Osteocyte (in vitro differentiated cells): Measurements from ENCODE around the gene TAF1B. TPM values are rescaled to one million over a fixed set of nuclear protein-coding genes. Genes with fewer than 3 reads are reported as not detected.

Experiments
- DNase-seq: peaks from one replicate; pipeline ENCODE4 v3.0.0; 2021; ENCODE audit warnings: mixed read lengths; ENCODE audit not compliant: unreplicated experiment; ENCODE audit errors: extremely low spot score
- H3K27ac Mint-ChIP-seq: one replicate; pipeline ENCODE4 v1.8.0; 2021; ENCODE audit warnings: mild to moderate bottlenecking, mixed read lengths; ENCODE audit not compliant: unreplicated experiment
- H3K27me3 Mint-ChIP-seq: one replicate; pipeline ENCODE4 v1.8.0; 2021; ENCODE audit warnings: mixed read lengths; ENCODE audit not compliant: unreplicated experiment
- H3K36me3 Mint-ChIP-seq: one replicate; pipeline ENCODE4 v1.8.0; 2021; ENCODE audit warnings: mixed read lengths; ENCODE audit not compliant: unreplicated experiment
- H3K4me1 Mint-ChIP-seq: one replicate; pipeline ENCODE4 v1.8.0; 2021; ENCODE audit warnings: mixed read lengths; ENCODE audit not compliant: unreplicated experiment
- H3K4me3 Mint-ChIP-seq: one replicate; pipeline ENCODE4 v1.8.0; 2021; ENCODE audit warnings: mild to moderate bottlenecking, moderate library complexity, mixed read lengths; ENCODE audit not compliant: unreplicated experiment
- H3K9me3 Mint-ChIP-seq: one replicate; pipeline ENCODE4 v1.8.0; 2021; ENCODE audit warnings: mixed read lengths; ENCODE audit not compliant: unreplicated experiment
- total RNA-seq: library from RNA; stranded (reverse); gene quantifications from 2 replicates; pipeline ENCODE4 v1.2.1, GENCODE V29; 2021
- TF ChIP-seq, protein P1 (sequence below): fragments of 200-600 bp; sonication (generic); IDR thresholded peaks from 2 replicates; pipeline ENCODE4 v1.5.0; 2021; ENCODE audit warnings: antibody characterized with exemption, mild to moderate bottlenecking, moderate library complexity

TAF1B gene
- total RNA-seq, 1 donor from 2014 or later: 23.0 TPM

DNA sequence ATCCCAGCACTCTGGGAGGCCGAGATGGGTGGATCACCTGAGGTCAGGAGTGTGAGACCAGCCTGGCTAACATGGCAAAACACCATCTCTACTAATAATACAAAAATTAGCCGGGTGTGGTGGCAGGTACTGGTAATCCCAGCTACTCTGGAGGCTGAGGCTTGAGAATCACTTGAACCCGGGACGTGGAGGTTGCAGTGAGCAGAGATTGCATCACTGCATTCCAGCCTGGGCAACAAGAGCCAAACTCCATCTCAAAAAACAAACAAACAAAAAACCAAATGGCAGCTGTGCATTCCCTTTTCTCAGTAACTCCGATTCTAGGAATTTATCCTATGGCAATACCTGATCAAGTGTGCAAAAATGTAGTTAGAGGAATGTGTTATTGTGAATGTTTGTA is 103.5 kb downstream of the TAF1B start:
- H3K27ac Mint-ChIP-seq: no peak overlapping the region
- DNase-seq: no peak
- no peaks in the 10 kb centered on the region for H3K36me3 Mint-ChIP-seq
- peaks cover 13% of the 10 kb centered on the region for H3K4me1 Mint-ChIP-seq
- no peak overlapping the region for H3K4me3 Mint-ChIP-seq
- H3K27me3 Mint-ChIP-seq: peaks cover 4% of the 10 kb centered on the region
- TF ChIP-seq, protein P1, sequence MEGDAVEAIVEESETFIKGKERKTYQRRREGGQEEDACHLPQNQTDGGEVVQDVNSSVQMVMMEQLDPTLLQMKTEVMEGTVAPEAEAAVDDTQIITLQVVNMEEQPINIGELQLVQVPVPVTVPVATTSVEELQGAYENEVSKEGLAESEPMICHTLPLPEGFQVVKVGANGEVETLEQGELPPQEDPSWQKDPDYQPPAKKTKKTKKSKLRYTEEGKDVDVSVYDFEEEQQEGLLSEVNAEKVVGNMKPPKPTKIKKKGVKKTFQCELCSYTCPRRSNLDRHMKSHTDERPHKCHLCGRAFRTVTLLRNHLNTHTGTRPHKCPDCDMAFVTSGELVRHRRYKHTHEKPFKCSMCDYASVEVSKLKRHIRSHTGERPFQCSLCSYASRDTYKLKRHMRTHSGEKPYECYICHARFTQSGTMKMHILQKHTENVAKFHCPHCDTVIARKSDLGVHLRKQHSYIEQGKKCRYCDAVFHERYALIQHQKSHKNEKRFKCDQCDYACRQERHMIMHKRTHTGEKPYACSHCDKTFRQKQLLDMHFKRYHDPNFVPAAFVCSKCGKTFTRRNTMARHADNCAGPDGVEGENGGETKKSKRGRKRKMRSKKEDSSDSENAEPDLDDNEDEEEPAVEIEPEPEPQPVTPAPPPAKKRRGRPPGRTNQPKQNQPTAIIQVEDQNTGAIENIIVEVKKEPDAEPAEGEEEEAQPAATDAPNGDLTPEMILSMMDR: no peak
- H3K9me3 Mint-ChIP-seq: no peaks in the 10 kb centered on the region

DNA sequence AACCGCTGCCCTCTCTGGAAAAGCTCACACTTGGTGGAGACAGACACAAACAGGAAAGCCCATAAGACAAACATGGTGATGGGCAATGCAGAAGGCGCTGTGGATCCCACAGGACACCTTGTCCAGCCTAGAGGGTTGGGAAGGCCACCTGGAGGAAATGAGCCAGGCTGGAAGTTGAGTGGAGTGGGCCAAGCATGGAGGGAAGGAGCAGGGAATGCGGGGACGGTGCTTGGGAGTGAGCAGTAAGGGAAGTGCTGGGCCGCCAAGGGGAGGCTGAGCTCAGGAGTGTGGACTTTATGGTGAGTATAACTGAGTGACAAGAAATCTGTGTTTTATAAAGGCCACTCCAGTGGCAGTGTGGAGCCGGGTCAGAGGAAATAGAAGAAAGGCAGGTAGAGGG is 105.4 kb downstream of the TAF1B start:
- peaks cover 20% of the 10 kb centered on the region for H3K27me3 Mint-ChIP-seq
- H3K27ac Mint-ChIP-seq: no peak overlapping the region
- H3K4me3 Mint-ChIP-seq: no peak overlapping the region
- no peak for DNase-seq
- no peaks in the 10 kb centered on the region for H3K36me3 Mint-ChIP-seq
- H3K9me3 Mint-ChIP-seq: no peaks in the 10 kb centered on the region
- TF ChIP-seq, protein P1: no peak
- H3K4me1 Mint-ChIP-seq: peaks cover 13% of the 10 kb centered on the region

DNA sequence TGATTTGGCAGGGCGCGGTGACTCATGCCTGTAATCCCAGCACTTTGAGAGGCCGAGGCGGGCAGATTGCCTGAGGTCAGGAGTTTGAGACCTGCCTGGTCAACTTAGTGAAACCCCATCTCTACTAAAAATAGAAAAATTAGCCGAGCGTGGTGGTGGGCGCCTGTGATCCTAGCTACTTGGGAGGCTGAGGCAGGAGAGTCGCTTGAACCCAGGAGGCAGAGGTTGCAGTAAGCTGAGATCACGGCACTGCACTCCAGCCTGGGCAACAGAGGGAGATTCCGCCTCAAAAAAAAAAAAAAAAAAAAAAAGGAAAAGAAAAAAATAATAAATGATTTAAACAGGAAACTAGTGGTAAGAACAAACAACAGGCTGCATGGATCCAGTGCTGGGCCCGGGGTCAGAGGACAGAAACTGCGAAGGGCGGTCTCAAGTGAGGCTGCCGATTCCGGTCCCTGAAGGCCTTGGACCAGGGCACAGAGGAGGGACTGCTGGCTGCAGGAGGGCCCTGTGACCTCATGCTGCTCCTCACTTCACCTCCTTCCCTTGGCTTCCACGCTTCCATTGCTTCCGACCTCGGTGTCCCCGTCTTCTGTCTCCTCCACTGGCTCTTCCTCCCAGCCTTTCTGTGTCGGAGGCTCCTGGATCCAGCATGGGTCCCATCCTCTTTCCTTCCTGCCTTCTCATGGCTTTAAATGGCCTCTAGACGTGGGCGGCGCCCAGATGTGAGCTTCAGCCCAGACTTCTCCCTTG is 106.1 kb downstream of the TAF1B start:
- Mint-ChIP-seq H3K9me3 (no peaks in the 10 kb centered on the region), H3K27me3 (peaks cover 27% of the 10 kb centered on the region), H3K36me3 (no peaks in the 10 kb centered on the region), H3K4me3 (peak overlapping the region; percentile 76), H3K27ac (no peak overlapping the region), H3K4me1 (peaks cover 13% of the 10 kb centered on the region)
- no peak for DNase-seq
- TF ChIP-seq, protein P1: no peak

DNA sequence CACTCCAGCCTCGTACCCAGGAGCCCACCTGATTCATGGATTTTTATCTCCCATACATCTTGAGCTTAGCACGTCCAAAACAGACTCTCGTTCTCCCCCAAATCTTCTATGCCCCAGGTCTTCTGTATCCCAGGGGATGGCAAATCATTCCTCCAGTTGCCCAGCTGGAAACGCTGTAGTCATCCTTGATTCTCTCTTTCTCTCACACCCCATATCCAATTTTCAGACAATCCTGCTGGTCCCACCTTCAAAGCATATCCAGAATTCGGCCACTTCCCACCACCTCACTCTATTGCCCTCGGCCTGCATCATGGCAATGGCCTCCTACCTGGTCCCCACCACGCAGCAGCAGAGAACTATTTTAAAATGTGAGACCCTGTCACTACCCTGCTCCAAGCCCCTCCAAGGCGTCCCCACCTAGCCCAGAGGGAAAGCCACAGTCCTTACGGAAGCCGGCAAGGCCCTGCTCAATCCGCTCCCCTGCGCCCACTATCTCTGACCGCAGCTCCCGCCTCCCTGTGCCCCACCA is 106.8 kb downstream of the TAF1B start:
- H3K4me1 Mint-ChIP-seq: peaks cover 13% of the 10 kb centered on the region
- DNase-seq: no peak
- no peaks in the 10 kb centered on the region for H3K36me3 Mint-ChIP-seq
- H3K4me3 Mint-ChIP-seq: peak overlapping the region; percentile 76
- peaks cover 31% of the 10 kb centered on the region for H3K27me3 Mint-ChIP-seq
- no peak overlapping the region for H3K27ac Mint-ChIP-seq
- TF ChIP-seq, protein P1: no peak
- no peaks in the 10 kb centered on the region for H3K9me3 Mint-ChIP-seq

DNA sequence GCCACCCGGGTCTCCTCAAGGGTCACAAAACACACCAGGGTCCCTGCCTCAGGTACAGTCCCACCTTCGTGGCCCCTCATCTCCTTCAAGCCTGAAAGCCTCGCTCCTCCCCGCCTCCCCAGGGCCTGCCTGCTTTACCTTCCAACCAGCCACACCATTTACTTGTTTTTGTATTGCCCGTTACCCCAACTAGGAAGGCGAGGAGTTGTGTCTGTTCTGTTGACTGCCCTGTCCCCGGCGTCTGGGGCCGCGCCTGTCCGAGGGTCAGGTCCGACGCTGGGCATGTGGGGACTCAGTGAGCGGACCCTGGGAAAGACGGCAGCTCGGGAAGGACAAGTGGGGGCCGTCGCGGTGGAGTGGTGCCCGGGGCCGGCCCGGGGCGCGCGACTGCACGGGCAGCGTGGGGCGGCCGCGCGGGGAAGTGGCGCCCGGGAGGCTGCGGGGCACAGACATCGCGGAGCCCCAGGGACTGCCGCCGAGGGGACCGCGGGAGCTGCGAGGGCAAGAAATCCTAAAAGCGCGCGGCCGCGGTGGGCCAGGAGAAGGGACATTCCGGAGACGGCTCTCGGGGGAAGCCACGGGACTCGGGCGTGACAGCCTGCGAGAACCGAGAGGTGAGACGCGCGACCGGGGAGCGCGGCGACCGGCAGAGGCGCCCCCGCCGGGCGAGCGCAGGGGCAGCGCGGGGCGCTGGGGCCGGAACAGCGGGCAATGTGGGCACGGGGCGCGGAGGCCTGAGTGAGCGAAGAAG is 107.4 kb downstream of the TAF1B start:
- TF ChIP-seq, protein P1: peak; percentile 24
- no peak overlapping the region for H3K27ac Mint-ChIP-seq

More for the DNA sequence above, 107.4 kb downstream of the TAF1B start:
- no peaks in the 10 kb centered on the region for H3K9me3 Mint-ChIP-seq
- peak overlapping the region; percentile 76 for H3K4me3 Mint-ChIP-seq
- peaks cover 13% of the 10 kb centered on the region for H3K4me1 Mint-ChIP-seq
- H3K27me3 Mint-ChIP-seq: peaks cover 29% of the 10 kb centered on the region
- no peaks in the 10 kb centered on the region for H3K36me3 Mint-ChIP-seq
- DNase-seq: no peak
